Measurements from ENCODE around the gene CEMP1. TPM values are rescaled to one million over a fixed set of nuclear protein-coding genes. Genes with fewer than 3 reads are reported as not detected.
A peak's percentile ranks its signal among the peaks of the same experiment; 100 is the strongest.
"Not testable (repeated sequence)": the region's sequence is repeated elsewhere in the genome, so short reads cannot be mapped to it uniquely, and the experiment has no call there.

The CEMP1 gene
- total RNA-seq, 1 donor from 2014 or later: under 0.01 TPM

- DNase-seq (ENCODE audit: low read depth in 2 of 2): peak; percentile 96 to 97
Measured at GRCh38 chr16:2537451-2538379, 6.5 kb upstream of the CEMP1 start, which contains the start of gene PDPK1. TSS of gene PDPK1 (plus strand) at chr16:2538021. CDS start at chr16:2538113, 92 bp downstream.

- peak in 1 of 2 donors; percentile 67 for DNase-seq (ENCODE audit: low read depth in 2 of 2)
Measured at GRCh38 chr16:2535625-2536013, 4.4 kb upstream of the CEMP1 start.

- not testable (repeated sequence) for DNase-seq (ENCODE audit: low read depth in 2 of 2)
Measured at GRCh38 chr16:2534335-2534734, 3.1 kb upstream of the CEMP1 start.

GRCh38 chr16:2533912-2534311, 2.7 kb upstream of the CEMP1 start:
- no peak for DNase-seq (ENCODE audit: low read depth in 2 of 2)

GRCh38 chr16:2533142-2533755, 2.0 kb upstream of the CEMP1 start:
- DNase-seq (ENCODE audit: low read depth in 2 of 2): not testable (repeated sequence)

GRCh38 chr16:2532494-2533141, 1.4 kb upstream of the CEMP1 start:
- peak in 1 of 2 donors; percentile 60 for DNase-seq (ENCODE audit: low read depth in 2 of 2)

- peak; percentile 97 to 98 for DNase-seq (ENCODE audit: low read depth in 2 of 2)
Measured at GRCh38 chr16:2531696-2532493, 687 bp upstream of the CEMP1 start.

- DNase-seq (ENCODE audit: low read depth in 2 of 2): no peak
Measured at GRCh38 chr16:2530629-2531318, 434 bp downstream of the CEMP1 start.

GRCh38 chr16:2529961-2530628, 1.1 kb downstream of the CEMP1 start:
- DNase-seq (ENCODE audit: low read depth in 2 of 2): no peak

GRCh38 chr16:2529061-2529931, 1.9 kb downstream of the CEMP1 start:
- no peak for DNase-seq (ENCODE audit: low read depth in 2 of 2)

- no peak for DNase-seq (ENCODE audit: low read depth in 2 of 2)
Measured at GRCh38 chr16:2528161-2529060, 2.8 kb downstream of the CEMP1 start.

- no peak for DNase-seq (ENCODE audit: low read depth in 2 of 2)
Measured at GRCh38 chr16:2527784-2528100, 3.5 kb downstream of the CEMP1 start.

GRCh38 chr16:2527071-2527783, 4.0 kb downstream of the CEMP1 start:
- DNase-seq (ENCODE audit: low read depth in 2 of 2): no peak

- DNase-seq (ENCODE audit: low read depth in 2 of 2): no peak
Measured at GRCh38 chr16:2526135-2526534, 5.1 kb downstream of the CEMP1 start.

GRCh38 chr16:2524339-2524938, 6.8 kb downstream of the CEMP1 start:
- DNase-seq (ENCODE audit: low read depth in 2 of 2): no peak

GRCh38 chr16:2523801-2524231, 7.4 kb downstream of the CEMP1 start:
- DNase-seq (ENCODE audit: low read depth in 2 of 2): no peak
